H9 (cell line): ENCODE results near the gene P3H3. TPM values are rescaled to one million over a fixed set of nuclear protein-coding genes. Genes with fewer than 3 reads are reported as not detected.

Experiments used
- DNase-seq: peaks from one replicate; pipeline ENCODE4 v3.0.0-alpha.2; 2017
- H2AFZ ChIP-seq: one replicate; pipeline ENCODE4 v1.6.1; 2013; ENCODE audit warnings: mild to moderate bottlenecking, low read length, control low read depth, moderate library complexity
- H2AK5ac ChIP-seq: 2 replicates; pipeline ENCODE4 v1.6.1; 2013; ENCODE audit warnings: low read length, control low read depth, mixed read lengths; ENCODE audit not compliant: insufficient read length
- H2BK120ac ChIP-seq: one replicate; pipeline ENCODE4 v1.6.1; 2013; ENCODE audit warnings: low read depth, mild to moderate bottlenecking, low read length, control low read depth, inconsistent platforms; ENCODE audit not compliant: poor library complexity, severe bottlenecking
- H2BK12ac ChIP-seq: 2 replicates; pipeline ENCODE4 v1.6.1; 2013; ENCODE audit warnings: low read length, control low read depth, mixed read lengths, low read depth; ENCODE audit not compliant: insufficient read length
- H2BK15ac ChIP-seq: 2 replicates; pipeline ENCODE4 v1.6.1; 2013; ENCODE audit warnings: low read depth, low read length, control low read depth
- H2BK20ac ChIP-seq: one replicate; pipeline ENCODE4 v1.6.1; 2013; ENCODE audit warnings: low read depth, mild to moderate bottlenecking, low read length, control low read depth, inconsistent platforms; ENCODE audit not compliant: poor library complexity, severe bottlenecking
- H2BK5ac ChIP-seq: 2 replicates; pipeline ENCODE4 v1.6.1; 2013; ENCODE audit warnings: low read length, control low read depth, mixed read lengths; ENCODE audit not compliant: insufficient read length
- H3K14ac ChIP-seq: 2 replicates; pipeline ENCODE4 v1.6.1; 2013; ENCODE audit warnings: low read length, control low read depth; ENCODE audit not compliant: insufficient read depth
- H3K18ac ChIP-seq: 2 replicates; pipeline ENCODE4 v1.6.1; 2013; ENCODE audit warnings: low read depth, mild to moderate bottlenecking, mixed read lengths, low read length, control low read depth; ENCODE audit not compliant: insufficient read length
- H3K23ac ChIP-seq: 2 replicates; pipeline ENCODE4 v1.6.1; 2013; ENCODE audit warnings: low read length, control low read depth, mixed read lengths, low read depth; ENCODE audit not compliant: insufficient read length
- H3K23me2 ChIP-seq: 2 replicates; pipeline ENCODE4 v1.6.1; 2013; ENCODE audit warnings: low read depth, mild to moderate bottlenecking, mixed read lengths, low read length, control low read depth; ENCODE audit not compliant: insufficient read length, poor library complexity, severe bottlenecking
- H3K27ac ChIP-seq: 2 replicates; pipeline ENCODE4 v1.5.1; 2013; ENCODE audit warnings: low read length, control low read depth, mixed read lengths, low read depth; ENCODE audit not compliant: insufficient read length
- H3K27me3 ChIP-seq: 2 replicates; pipeline ENCODE4 v1.6.1; 2013; ENCODE audit warnings: low read length, control low read depth, inconsistent platforms; ENCODE audit not compliant: insufficient read depth
- H3K4ac ChIP-seq: 2 replicates; pipeline ENCODE4 v1.6.1; 2013; ENCODE audit warnings: low read depth, mild to moderate bottlenecking, control low read depth, inconsistent platforms, low read length, moderate library complexity
- H3K4me1 ChIP-seq: 2 replicates; pipeline ENCODE4 v1.6.1; 2013; ENCODE audit warnings: low read length, control low read depth, inconsistent platforms; ENCODE audit not compliant: insufficient read depth
- H3K4me2 ChIP-seq: 2 replicates; pipeline ENCODE4 v1.6.1; 2013; ENCODE audit warnings: low read length, control low read depth, mixed read lengths; ENCODE audit not compliant: insufficient read length, insufficient read depth
- H3K56ac ChIP-seq: 2 replicates; pipeline ENCODE4 v1.6.1; 2013; ENCODE audit warnings: low read depth, mild to moderate bottlenecking, mixed read lengths, low read length, control low read depth; ENCODE audit not compliant: insufficient read length
- H3K79me1 ChIP-seq: 2 replicates; pipeline ENCODE4 v1.6.1; 2013; ENCODE audit warnings: low read depth, mild to moderate bottlenecking, moderate library complexity, low read length, control low read depth, inconsistent platforms; ENCODE audit not compliant: insufficient read depth, poor library complexity, severe bottlenecking
- H3K79me2 ChIP-seq: 2 replicates; pipeline ENCODE4 v1.6.1; 2013; ENCODE audit warnings: low read length, control low read depth, inconsistent platforms; ENCODE audit not compliant: insufficient read depth
- H3K9ac ChIP-seq: 2 replicates; pipeline ENCODE4 v1.6.1; 2013; ENCODE audit warnings: low read length, control low read depth, mixed read lengths; ENCODE audit not compliant: insufficient read length; ENCODE audit errors: extremely low read depth
- H3K9me3 ChIP-seq: one replicate; pipeline ENCODE4 v1.6.1; 2013; ENCODE audit warnings: low read depth, low read length, inconsistent platforms; ENCODE audit not compliant: control insufficient read depth
- H3T11ph ChIP-seq: one replicate; pipeline ENCODE4 v1.6.1; 2013; ENCODE audit warnings: mild to moderate bottlenecking, low read length, control low read depth, inconsistent platforms
- H4K20me1 ChIP-seq: one replicate; pipeline ENCODE4 v1.6.1; 2013; ENCODE audit not compliant: control insufficient read depth, insufficient read length, insufficient read depth
- H4K5ac ChIP-seq: 2 replicates; pipeline ENCODE4 v1.6.1; 2013; ENCODE audit warnings: low read depth, mild to moderate bottlenecking, mixed read lengths, low read length, control low read depth; ENCODE audit not compliant: insufficient read length
- H4K8ac ChIP-seq: replicated peaks from 2 replicates; pipeline ENCODE4 v1.6.1; 2013; ENCODE audit warnings: low read length, control low read depth, mixed read lengths, low read depth; ENCODE audit not compliant: insufficient read length
- H4K91ac ChIP-seq: 2 replicates; pipeline ENCODE4 v1.6.1; 2013; ENCODE audit warnings: low read depth, mild to moderate bottlenecking, moderate library complexity, mixed read lengths, low read length, control low read depth; ENCODE audit not compliant: insufficient read length
- H3K27ac Mint-ChIP-seq, 3 experiments: 2 replicates in 2 of 3; 3 replicates in 1 of 3; pipeline ENCODE4 v1.8.0; 2020 to 2021; ENCODE audit warnings: mixed read lengths in 3 of 3, mild to moderate bottlenecking in 1 of 3, moderate library complexity in 1 of 3
- H3K27me3 Mint-ChIP-seq: 2 replicates; pipeline ENCODE4 v1.8.0; 2021; ENCODE audit warnings: low read depth, mild to moderate bottlenecking, moderate library complexity, mixed read lengths
- H3K36me3 Mint-ChIP-seq, 3 experiments: 2 replicates in 2 of 3; 3 replicates in 1 of 3; pipeline ENCODE4 v1.8.0; 2020 to 2021; ENCODE audit warnings: low read depth in 3 of 3, mixed read lengths in 3 of 3; ENCODE audit not compliant: insufficient read depth in 1 of 3
- H3K4me1 Mint-ChIP-seq, 2 experiments: 2 replicates each; pipeline ENCODE4 v1.8.0; 2020; ENCODE audit warnings: mixed read lengths in 2 of 2
- H3K4me3 Mint-ChIP-seq, 2 experiments: 2 replicates in 1 of 2; 3 replicates in 1 of 2; pipeline ENCODE4 v1.8.0; 2020 to 2021; ENCODE audit warnings: mild to moderate bottlenecking in 2 of 2, mixed read lengths in 2 of 2, moderate library complexity in 1 of 2
- H3K9me3 Mint-ChIP-seq, 2 experiments: 2 replicates in 1 of 2; 3 replicates in 1 of 2; pipeline ENCODE4 v1.8.0; 2020; ENCODE audit warnings: mild to moderate bottlenecking in 2 of 2, mixed read lengths in 2 of 2, moderate library complexity in 1 of 2
- WGBS: extraction: QIAGEN DNeasy Blood & Tissue Kit; methylation state at CpG from one replicate; pipeline ENCODE4 v1.1.7; 2013; ENCODE audit warnings: missing lambda C conversion rate, low lambda C conversion rate, mixed read lengths; ENCODE audit not compliant: insufficient read length; ENCODE audit errors: extremely low coverage; 5-methylcytosine and 5-hydroxymethylcytosine counted together
- total RNA-seq: library from RNA; stranded (reverse); gene quantifications from 2 replicates; pipeline ENCODE4 v1.2.1, GENCODE V29; 2021
- TF ChIP-seq, protein P1 (sequence below): fragments of 200-600 bp; sonication (generic); conservative IDR thresholded peaks from 3 replicates; pipeline ENCODE4 v1.8.0; 2021; ENCODE audit warnings: antibody characterized with exemption, mild to moderate bottlenecking

Gene P3H3
- total RNA-seq, 1 experiment from 2014 or later = 55.0 TPM

- Histone ChIP-seq H3K27me3 (no peaks in the 10 kb centered on the region; the same call in 1 of the 2 replicates), H3K79me1 (no peaks in the 10 kb centered on the region), H2AK5ac (no peak overlapping the region), H3K4me1 (no peaks in the 10 kb centered on the region), H2BK120ac (no peak overlapping the region), H3T11ph (no peak overlapping the region), H4K20me1 (no peaks in the 10 kb centered on the region), H3K27ac (no peak overlapping the region), H4K91ac (no peak overlapping the region), H4K8ac (no peak overlapping the region), H3K56ac (no peak overlapping the region), H3K4me2 (no peak overlapping the region), H3K79me2 (no peaks in the 10 kb centered on the region), H3K4ac (no peak overlapping the region), H2BK12ac (no peak overlapping the region), H2AFZ (no peak overlapping the region), H4K5ac (no peak overlapping the region), H2BK20ac (no peak overlapping the region), H3K9ac (no peak overlapping the region), H3K23ac (no peak overlapping the region), H2BK5ac (no peak overlapping the region), H3K23me2 (no peaks in the 10 kb centered on the region), H3K18ac (no peak overlapping the region), H2BK15ac (no peak overlapping the region), H3K14ac (no peak overlapping the region), H3K9me3 (no peaks in the 10 kb centered on the region)
- TF ChIP-seq, protein P1, sequence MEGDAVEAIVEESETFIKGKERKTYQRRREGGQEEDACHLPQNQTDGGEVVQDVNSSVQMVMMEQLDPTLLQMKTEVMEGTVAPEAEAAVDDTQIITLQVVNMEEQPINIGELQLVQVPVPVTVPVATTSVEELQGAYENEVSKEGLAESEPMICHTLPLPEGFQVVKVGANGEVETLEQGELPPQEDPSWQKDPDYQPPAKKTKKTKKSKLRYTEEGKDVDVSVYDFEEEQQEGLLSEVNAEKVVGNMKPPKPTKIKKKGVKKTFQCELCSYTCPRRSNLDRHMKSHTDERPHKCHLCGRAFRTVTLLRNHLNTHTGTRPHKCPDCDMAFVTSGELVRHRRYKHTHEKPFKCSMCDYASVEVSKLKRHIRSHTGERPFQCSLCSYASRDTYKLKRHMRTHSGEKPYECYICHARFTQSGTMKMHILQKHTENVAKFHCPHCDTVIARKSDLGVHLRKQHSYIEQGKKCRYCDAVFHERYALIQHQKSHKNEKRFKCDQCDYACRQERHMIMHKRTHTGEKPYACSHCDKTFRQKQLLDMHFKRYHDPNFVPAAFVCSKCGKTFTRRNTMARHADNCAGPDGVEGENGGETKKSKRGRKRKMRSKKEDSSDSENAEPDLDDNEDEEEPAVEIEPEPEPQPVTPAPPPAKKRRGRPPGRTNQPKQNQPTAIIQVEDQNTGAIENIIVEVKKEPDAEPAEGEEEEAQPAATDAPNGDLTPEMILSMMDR = no peak
- Mint-ChIP-seq H3K4me1 (peaks cover 9 to 18% of the 10 kb centered on the region in 2 experiments), H3K27me3 (peaks cover 50% of the 10 kb centered on the region), H3K4me3 (no peak overlapping the region), H3K9me3 (no peaks in the 10 kb centered on the region), H3K36me3 (no peaks in the 10 kb centered on the region; a peak in 1 of 7 replicates), H3K27ac (no peak overlapping the region)
- WGBS = no CpG with 5 or more reads among the region's 2 CpGs
- no peak for DNase-seq
Measured at GRCh38 chr12:6795088-6795487, 33.1 kb upstream of the P3H3 start.
